HPDE6-E6E7 (cell line): ENCODE results near the gene LRRC4C.
"Not testable (repeated sequence)": the region's sequence is repeated elsewhere in the genome, so short reads cannot be mapped to it uniquely, and the experiment has no call there.

Experiments used
- DNase-seq: peaks from one replicate; pipeline ENCODE4 v3.0.0; 2011; ENCODE audit warnings: missing footprints; ENCODE audit errors: extremely low spot score

The LRRC4C gene

GRCh38 chr11:41020259-41020658 is 439.2 kb downstream of the LRRC4C start:
- DNase-seq, result no peak

GRCh38 chr11:41019666-41020065 is 439.8 kb downstream of the LRRC4C start:
- DNase-seq, result not testable (repeated sequence)

- DNase-seq, result no peak
Measured at GRCh38 chr11:41018224-41018623, 441.2 kb downstream of the LRRC4C start.

GRCh38 chr11:41010361-41011050 is 448.9 kb downstream of the LRRC4C start:
- no peak for DNase-seq

DNA sequence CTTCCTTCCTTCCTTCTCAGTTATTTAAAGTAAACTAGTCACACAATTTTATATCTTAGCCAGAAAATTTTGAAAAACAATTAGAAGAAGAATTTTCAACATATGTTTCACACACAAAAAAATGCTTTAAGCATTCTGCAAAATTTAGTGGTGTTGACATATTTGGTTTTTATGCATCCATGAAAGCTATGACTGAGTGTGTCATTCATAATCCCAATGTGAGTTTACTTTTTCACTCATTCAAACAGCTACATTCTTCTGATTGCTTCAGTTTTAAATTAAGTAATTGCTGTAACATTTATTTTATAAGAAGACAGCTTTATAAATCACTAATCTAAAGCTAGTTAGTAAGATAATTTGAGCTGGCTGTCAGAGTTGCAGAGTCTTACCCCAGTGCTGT is 453.5 kb downstream of the LRRC4C start:
- no peak for DNase-seq

DNA sequence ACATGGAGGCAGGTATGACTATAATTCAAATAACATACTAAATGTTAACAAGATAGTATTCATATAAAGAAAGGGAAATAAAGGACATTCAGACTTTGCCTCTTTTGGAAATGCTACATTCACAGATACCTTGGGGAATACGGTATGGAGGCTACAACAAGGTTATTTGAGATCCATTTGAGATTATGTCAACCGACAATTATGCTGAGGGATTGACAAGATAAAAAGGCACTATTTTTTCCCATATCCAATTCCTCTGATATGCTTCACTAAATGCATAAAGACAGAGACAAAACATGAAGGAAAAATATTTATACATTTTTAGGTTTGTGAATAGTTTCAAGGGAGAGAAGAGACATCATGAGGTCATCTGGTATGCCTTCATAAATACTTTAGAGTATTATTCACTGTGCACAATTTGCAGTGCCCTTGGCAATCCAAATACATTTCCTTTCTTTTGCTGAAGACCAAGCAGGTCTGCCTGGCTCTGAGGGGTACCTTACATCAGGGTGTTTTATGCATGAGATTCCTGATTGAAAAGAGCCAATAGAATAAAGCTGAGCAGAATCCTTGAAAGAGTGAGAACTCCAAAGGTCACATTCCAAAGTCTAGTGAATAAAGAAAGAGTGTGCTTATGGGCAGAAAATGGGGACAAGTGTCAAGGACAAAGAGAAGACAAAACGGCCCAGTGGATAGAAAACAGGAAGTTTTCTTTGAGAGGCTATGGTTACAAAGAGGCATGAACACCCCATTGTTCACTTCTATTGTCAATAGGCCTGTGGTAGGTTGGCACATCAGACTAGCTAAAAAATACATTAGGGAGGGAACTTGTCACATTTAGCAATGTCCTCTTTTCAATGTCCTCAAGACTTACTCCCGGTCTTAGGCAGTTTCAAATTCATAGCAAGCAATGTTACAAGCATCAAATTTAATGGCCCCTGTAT is 455.8 kb downstream of the LRRC4C start:
- DNase-seq, result no peak

DNA sequence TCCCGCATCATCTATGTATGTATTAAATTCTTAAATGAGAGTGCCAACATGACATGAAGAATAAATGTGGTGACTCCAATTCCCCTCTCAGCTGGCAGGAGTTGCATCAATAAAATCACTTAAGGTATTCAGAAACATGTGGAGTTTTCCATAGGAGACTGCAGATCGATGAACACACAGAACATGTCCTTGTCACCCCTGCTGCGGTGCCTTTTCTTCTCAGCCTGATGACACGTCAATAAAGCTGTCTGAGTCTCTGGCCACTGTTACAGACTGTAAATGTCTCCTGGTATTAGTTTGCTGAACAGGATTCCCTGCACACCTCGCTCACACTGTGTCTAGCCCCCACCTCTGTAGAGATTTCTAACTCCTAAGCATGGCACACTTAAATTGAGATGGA is 460.5 kb downstream of the LRRC4C start:
- DNase-seq, result no peak

DNA sequence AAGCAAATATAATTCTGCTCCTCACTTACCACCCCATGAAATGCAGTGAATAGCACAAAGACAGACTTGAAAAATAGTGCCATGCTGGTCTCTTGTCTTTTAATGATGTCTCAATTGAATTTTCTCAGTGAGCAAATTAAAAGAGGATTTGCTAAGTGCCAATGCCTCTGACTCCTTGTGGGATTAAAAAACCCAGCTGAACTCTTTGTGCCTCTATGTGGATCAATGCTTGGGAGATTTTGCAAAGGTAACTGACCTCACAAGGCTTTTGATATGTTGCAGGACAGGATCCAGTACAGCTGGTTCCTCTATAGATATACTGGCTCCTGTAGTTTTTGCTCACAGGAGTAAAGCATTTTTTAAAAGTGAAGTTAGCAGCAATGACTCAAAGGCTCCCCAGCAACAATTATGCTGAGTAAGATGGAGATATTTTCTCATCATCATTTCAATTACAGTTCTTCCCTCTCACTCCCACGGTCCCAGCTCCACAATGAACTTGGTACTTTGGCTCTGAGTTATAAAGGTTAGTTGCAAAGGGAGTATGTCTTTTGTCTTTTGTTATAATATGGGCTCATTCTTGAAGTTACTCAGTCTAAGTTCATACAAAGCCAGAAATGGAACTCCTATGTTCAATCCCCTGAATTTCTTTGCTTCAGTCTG is 471.5 kb downstream of the LRRC4C start:
- DNase-seq, result no peak

DNA sequence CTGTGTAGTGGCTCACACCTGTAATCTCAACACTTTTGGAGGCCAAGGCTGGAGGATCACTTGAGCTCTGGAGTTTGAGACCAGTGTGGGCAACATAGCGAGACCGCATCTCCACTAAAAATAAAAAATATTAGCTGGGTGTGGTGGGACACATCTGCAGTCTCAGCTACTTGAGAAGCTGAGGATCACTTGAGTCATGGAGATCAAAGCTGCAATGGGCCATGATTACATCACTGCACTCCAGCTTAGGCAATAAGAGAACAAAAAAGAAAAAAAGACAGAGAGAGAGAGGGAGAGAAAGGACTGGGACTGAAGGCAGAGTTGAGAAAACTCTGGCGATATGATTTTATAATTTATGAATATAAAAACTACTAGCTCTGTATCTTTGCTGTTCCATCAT is 473.1 kb downstream of the LRRC4C start:
- DNase-seq, result no peak

- no peak for DNase-seq
Measured at GRCh38 chr11:40975076-40975475, 484.4 kb downstream of the LRRC4C start.

- DNase-seq, result no peak
Measured at GRCh38 chr11:40974186-40974795, 485.2 kb downstream of the LRRC4C start.

- no peak for DNase-seq
Measured at GRCh38 chr11:40958707-40959106, 500.7 kb downstream of the LRRC4C start.

GRCh38 chr11:40952479-40952878 is 507.0 kb downstream of the LRRC4C start:
- DNase-seq, result no peak

- DNase-seq, result no peak
Measured at GRCh38 chr11:40938002-40938401, 521.5 kb downstream of the LRRC4C start.

DNA sequence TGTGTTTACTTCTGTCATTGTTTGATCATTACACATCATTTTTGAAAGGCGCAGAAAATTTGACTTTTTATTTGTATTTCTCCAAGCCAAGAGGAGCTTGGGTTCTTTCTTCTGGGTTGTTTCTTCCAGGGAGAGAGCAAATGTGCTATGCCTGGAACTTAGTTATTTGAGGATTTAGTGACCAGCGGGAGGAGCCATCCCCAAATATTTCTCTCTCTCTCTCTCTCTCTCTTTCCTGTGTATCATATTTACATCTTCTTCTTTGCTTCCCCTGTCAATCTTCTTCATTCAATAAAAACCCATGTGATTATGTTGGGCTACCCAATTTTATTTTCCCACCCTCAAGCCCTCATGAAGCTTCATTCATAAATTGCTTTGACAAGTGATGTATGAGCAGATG is 534.5 kb downstream of the LRRC4C start:
- no peak for DNase-seq

DNA sequence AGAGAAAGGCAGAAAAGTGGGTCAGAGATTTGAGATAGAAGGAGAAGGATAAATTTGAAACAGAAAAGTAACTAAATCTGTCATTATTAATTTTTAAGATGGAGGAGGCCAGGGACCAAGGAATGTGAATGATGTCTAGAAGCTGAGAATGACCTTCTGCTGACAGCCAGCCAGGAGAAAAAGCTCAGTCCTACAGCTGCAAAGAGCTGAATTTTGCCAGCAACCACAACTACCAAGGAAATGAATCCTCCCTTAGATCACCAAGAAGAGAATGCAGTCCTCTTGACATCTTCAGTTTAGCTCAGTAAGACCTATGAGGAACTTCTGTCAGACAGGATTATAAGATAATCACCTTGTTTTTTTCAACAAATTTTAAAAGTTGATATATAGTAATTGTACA is 538.2 kb downstream of the LRRC4C start:
- no peak for DNase-seq

- not testable (repeated sequence) for DNase-seq
Measured at GRCh38 chr11:40910774-40911173, 548.7 kb downstream of the LRRC4C start.

GRCh38 chr11:40894501-40894900 is 565.0 kb downstream of the LRRC4C start:
- no peak for DNase-seq

- no peak for DNase-seq
Measured at GRCh38 chr11:40885250-40885954, 574.0 kb downstream of the LRRC4C start.

DNA sequence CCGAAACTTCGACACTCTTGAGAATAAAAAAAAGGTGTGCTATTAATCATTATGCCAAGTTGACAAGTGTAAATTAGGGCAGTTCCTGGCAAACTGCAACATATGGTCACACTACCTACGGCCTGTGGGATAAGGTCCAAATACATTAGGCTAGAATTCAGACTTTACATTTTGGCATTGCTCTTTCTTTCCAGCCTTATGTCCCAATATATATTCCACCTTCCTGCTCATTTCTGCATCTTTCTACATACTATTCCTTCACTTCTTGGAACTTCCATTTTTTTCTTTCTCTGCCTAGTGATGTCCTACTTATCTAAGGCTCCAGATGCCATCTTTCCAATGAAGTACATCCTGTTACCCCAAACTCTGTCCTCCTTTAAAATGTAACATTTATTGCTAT is 577.2 kb downstream of the LRRC4C start:
- DNase-seq, result no peak

GRCh38 chr11:40879911-40880310 is 579.5 kb downstream of the LRRC4C start:
- no peak for DNase-seq
